Stomach (tissue), 9 donors: ENCODE data around the gene RNF39. TPM values are rescaled to one million over a fixed set of nuclear protein-coding genes. Genes with fewer than 3 reads are reported as not detected.
A peak's percentile ranks its signal among the peaks of the same experiment; 100 is the strongest.
"Not testable (repeated sequence)": the region's sequence is repeated elsewhere in the genome, so short reads cannot be mapped to it uniquely, and the experiment has no call there.

ENCODE experiments used
- DNase-seq, 2 donors: peaks; one replicate each; pipeline versions ENCODE4 v3.0.0 to v3.0.0-alpha.2; 2013 to 2019
- H3K27ac ChIP-seq, 5 donors: fragments of 200-600 bp in 4 of 5; sonication (generic) in 4 of 5; one replicate each; pipeline ENCODE4 v1.5.1; 2013 to 2019; ENCODE audit warnings: mild to moderate bottlenecking in 1 of 5, moderate library complexity in 1 of 5
- H3K27me3 ChIP-seq, 3 donors: fragments of 200-600 bp; sonication (generic); one replicate each; pipeline ENCODE4 v1.5.1; 2017 to 2019; ENCODE audit warnings: mixed run types in 1 of 3
- H3K36me3 ChIP-seq, 4 donors: fragments of 200-600 bp; sonication (generic); 1 replicate in 3 of 4; 2 replicates in 1 of 4; pipeline ENCODE4 v1.5.1; 2016 to 2019
- H3K4me1 ChIP-seq, 4 donors: fragments of 200-600 bp; sonication (generic); one replicate each; pipeline ENCODE4 v1.5.1; 2016 to 2019
- H3K4me3 ChIP-seq, 4 donors: fragments of 200-600 bp; sonication (generic) in 3 of 4; one replicate each; pipeline ENCODE4 v1.5.1; 2016 to 2019; ENCODE audit warnings: mild to moderate bottlenecking in 1 of 4
- H3K9me3 ChIP-seq, 4 donors: fragments of 200-600 bp; sonication (generic); one replicate each; pipeline ENCODE4 v1.5.1; 2016 to 2019
- EP300 ChIP-seq: sonication (generic); formaldehyde crosslinking; IDR thresholded peaks from one replicate; pipeline ENCODE4 v1.6.1; 2017; ENCODE audit warnings: antibody characterized with exemption
- POLR2A ChIP-seq, 4 donors: fragments of 450-650 bp; IDR thresholded peaks; one replicate each; pipeline ENCODE4 v1.6.1; 2016; ENCODE audit warnings: antibody characterized with exemption in 4 of 4, control low read depth in 2 of 4, mild to moderate bottlenecking in 1 of 4, moderate library complexity in 1 of 4
- POLR2AphosphoS5 ChIP-seq, 3 donors: sonication (generic); formaldehyde crosslinking; IDR thresholded peaks; one replicate each; pipeline ENCODE4 v1.6.1; 2016; ENCODE audit warnings: antibody characterized with exemption in 3 of 3
- WGBS, 5 donors: extraction: QIAGEN DNeasy Blood & Tissue Kit in 3 of 5; methylation state at CpG; one replicate each; pipeline versions ENCODE4 v1.1.5 to v1.1.7; 2013 to 2018; 5-methylcytosine and 5-hydroxymethylcytosine counted together
- intact Hi-C: fragments of 100-400 bp; cut with DNase I; formaldehyde crosslinking; loops from one replicate; pipeline ENCODE4 v1.15.1; 2023; ENCODE audit warnings: low total_unique reads
- polyA plus RNA-seq, 3 donors: library from polyadenylated mRNA; stranded (reverse); fragments of 200-250 nt; gene quantifications; one replicate each; pipeline ENCODE4 v1.2.3, GENCODE V29; 2013
- total RNA-seq, 5 donors: library from RNA; depleted of rRNA; stranded (reverse); fragments of >200 nt; gene quantifications; one replicate each; pipeline versions ENCODE4 v1.1.0 to v1.2.3, GENCODE V29; 2014 to 2016
- TF ChIP-seq, protein P1 (sequence below), 7 experiments: fragments of 450-650 bp in 4 of 7; fragments of 200-600 bp in 3 of 7; sonication (generic) in 3 of 7; IDR thresholded peaks; one replicate each; pipeline ENCODE4 v1.5.1; 2016 to 2019; ENCODE audit warnings: antibody characterized with exemption in 7 of 7, control low read depth in 2 of 7, mild to moderate bottlenecking in 1 of 7
- donor health status: healthy with polysubstance abuse.
- donor health status: Bipolar disorder and iron deficiency.
- donor health status: healthy.

Gene RNF39
- total and polyA plus RNA-seq, 8 donors = 0.18 to 13.5 (median 3.3) TPM; not detected in 2

DNA sequence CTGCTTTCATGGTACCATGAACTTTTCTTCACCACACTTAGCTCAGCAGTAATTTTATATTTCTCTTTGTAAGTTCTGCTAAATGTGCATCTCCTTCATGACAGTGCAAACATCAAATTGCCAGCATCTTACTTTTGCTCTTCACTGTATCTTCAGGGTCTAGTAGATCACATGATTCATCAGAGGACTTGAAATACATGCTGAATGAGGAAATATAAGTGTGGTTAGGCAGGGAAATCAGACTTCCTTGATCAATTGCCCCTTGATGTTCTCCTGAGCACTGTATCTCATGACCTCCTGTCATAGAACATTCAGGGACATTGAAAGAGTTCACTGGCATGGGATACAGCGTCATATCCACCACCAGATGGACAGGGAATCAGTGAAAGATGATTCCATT is 39.8 kb downstream of the RNF39 start:
- H3K4me3 ChIP-seq = no peak overlapping the region
- no peak for DNase-seq
- no peaks in the 10 kb centered on the region for H3K9me3 ChIP-seq
- no peaks in the 10 kb centered on the region for H3K27me3 ChIP-seq
- 83 to 100% (median 93%) methylated on average over 1 of the region's 1 CpG for WGBS, 5 donors
- no peak overlapping the region for H3K27ac ChIP-seq
- H3K36me3 ChIP-seq = peaks cover 0 to 9% (median 3%) of the 10 kb centered on the region in 4 donors
- intact Hi-C loops = no loop called here
- no peaks in the 10 kb centered on the region for H3K4me1 ChIP-seq
- TF ChIP-seq, protein P1, sequence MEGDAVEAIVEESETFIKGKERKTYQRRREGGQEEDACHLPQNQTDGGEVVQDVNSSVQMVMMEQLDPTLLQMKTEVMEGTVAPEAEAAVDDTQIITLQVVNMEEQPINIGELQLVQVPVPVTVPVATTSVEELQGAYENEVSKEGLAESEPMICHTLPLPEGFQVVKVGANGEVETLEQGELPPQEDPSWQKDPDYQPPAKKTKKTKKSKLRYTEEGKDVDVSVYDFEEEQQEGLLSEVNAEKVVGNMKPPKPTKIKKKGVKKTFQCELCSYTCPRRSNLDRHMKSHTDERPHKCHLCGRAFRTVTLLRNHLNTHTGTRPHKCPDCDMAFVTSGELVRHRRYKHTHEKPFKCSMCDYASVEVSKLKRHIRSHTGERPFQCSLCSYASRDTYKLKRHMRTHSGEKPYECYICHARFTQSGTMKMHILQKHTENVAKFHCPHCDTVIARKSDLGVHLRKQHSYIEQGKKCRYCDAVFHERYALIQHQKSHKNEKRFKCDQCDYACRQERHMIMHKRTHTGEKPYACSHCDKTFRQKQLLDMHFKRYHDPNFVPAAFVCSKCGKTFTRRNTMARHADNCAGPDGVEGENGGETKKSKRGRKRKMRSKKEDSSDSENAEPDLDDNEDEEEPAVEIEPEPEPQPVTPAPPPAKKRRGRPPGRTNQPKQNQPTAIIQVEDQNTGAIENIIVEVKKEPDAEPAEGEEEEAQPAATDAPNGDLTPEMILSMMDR (IDR thresholded peaks at IDR 0.05) = no peak
- TF ChIP-seq POLR2AphosphoS5 (IDR thresholded peaks at IDR 0.05) (no peak), POLR2A (IDR thresholded peaks at IDR 0.05) (no peak), EP300 (no peak)

DNA sequence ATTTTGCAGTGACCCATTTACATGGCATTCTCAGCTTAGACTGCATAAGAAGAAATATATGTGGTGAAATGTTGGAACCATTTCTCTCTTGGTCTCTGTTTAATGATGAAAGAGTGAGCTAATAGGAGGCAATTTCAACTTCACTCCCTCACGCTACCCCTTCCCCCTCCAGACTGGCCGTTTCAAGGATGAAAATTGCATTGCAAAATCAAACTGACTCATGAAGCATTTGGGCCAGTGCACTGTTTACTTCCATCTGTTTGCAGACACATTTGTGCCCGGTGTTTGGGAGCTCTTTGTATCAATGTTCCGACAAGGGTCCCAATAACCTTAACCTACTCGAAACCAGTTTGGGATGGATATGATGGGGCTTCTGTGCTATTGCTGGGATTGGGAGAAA is 42.1 kb downstream of the RNF39 start:
- H3K27ac ChIP-seq, H3K27me3 ChIP-seq, DNase-seq, H3K36me3 ChIP-seq, H3K9me3 ChIP-seq, H3K4me3 ChIP-seq, intact Hi-C loops, H3K4me1 ChIP-seq: not testable (repeated sequence)
- WGBS, 5 donors = 69 to 89% (median 70%) methylated on average over 5 of the region's 5 CpGs

DNA sequence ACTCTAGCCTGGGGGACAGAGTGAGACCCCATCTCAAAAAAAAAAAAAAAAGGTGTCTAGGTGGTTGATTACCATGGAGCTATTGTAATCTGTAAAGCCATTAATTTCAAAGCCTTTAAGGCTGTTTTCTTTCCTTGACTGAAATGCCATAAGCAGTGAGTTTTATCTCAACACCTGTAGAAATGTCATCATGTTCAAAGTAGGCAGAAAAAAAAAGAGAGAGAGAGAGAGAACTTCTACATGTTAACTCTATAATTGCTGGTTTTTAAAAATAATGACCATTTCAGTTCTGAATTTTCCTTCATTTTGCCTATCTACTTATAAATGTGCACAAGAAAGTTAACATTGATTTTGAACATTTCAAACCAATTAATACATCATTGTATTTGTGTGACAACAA is 44.2 kb downstream of the RNF39 start:
- Histone ChIP-seq H3K27ac (no peak overlapping the region), H3K4me3 (no peak overlapping the region), H3K27me3 (no peaks in the 10 kb centered on the region), H3K4me1 (no peaks in the 10 kb centered on the region), H3K36me3 (peaks cover 0 to 9% (median 3%) of the 10 kb centered on the region in 4 donors), H3K9me3 (no peaks in the 10 kb centered on the region)
- intact Hi-C loops = no loop called here
- TF ChIP-seq, protein P1 (IDR thresholded peaks at IDR 0.05) = no peak
- TF ChIP-seq POLR2A (IDR thresholded peaks at IDR 0.05) (no peak), POLR2AphosphoS5 (IDR thresholded peaks at IDR 0.05) (no peak), EP300 (no peak)
- no peak for DNase-seq

- Histone ChIP-seq H3K4me3 (no peak overlapping the region), H3K27ac (no peak overlapping the region), H3K36me3 (peaks cover 0 to 4% (median 1%) of the 10 kb centered on the region in 4 donors), H3K4me1 (no peaks in the 10 kb centered on the region), H3K9me3 (no peaks in the 10 kb centered on the region), H3K27me3 (no peaks in the 10 kb centered on the region)
- TF ChIP-seq POLR2A (IDR thresholded peaks at IDR 0.05) = no peak
- no peak for TF ChIP-seq EP300
- TF ChIP-seq, protein P1 (IDR thresholded peaks at IDR 0.05) = no peak
- no peak for TF ChIP-seq POLR2AphosphoS5 (IDR thresholded peaks at IDR 0.05)
- WGBS, 5 donors = 80 to 94% (median 93%) methylated on average over 1 of the region's 1 CpG
- intact Hi-C loops = no loop called here
- DNase-seq = no peak
These were observed 46.0 kb downstream of the RNF39 start for GRCh38 chr6:30029588-30029987.

GRCh38 chr6:30025186-30025585 is 50.4 kb downstream of the RNF39 start:
- WGBS, 5 donors = 31 to 78% (median 69%) methylated on average over 1 of the region's 1 CpG
- intact Hi-C loops = no loop called here
- DNase-seq = peak in 1 of 2 donors; percentile 14
- Histone ChIP-seq H3K27me3 (no peaks in the 10 kb centered on the region), H3K27ac (no peak overlapping the region), H3K4me1 (no peaks in the 10 kb centered on the region), H3K36me3 (peaks cover 0 to 15% (median 6%) of the 10 kb centered on the region in 4 donors), H3K9me3 (no peaks in the 10 kb centered on the region), H3K4me3 (no peak overlapping the region)
- no peak for TF ChIP-seq EP300
- no peak for TF ChIP-seq POLR2A (IDR thresholded peaks at IDR 0.05)
- TF ChIP-seq, protein P1 (IDR thresholded peaks at IDR 0.05) = no peak
- no peak for TF ChIP-seq POLR2AphosphoS5 (IDR thresholded peaks at IDR 0.05)

DNA sequence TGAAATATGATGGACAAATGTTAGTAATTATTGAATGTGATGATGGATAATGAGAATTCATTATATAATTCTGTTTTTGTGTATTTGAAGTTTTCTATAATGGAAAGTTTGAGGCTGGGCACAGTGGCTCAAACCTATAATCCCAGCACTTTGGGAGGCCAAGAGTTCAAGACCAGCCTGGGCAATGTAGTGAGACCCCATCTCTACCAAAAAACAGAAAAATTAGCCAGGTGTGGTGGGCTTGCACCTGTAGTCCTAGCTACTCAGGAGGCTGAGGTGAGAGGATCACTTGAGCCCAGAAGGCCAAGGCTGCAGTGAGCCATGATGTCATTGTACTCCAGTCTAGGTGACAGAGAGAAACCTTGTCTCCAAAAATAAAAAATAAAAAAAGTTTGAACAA is 52.9 kb downstream of the RNF39 start:
- not testable (repeated sequence) for H3K27ac ChIP-seq

More for the DNA sequence above, 52.9 kb downstream of the RNF39 start:
- H3K4me1 ChIP-seq, H3K27me3 ChIP-seq, intact Hi-C loops, DNase-seq, H3K9me3 ChIP-seq, H3K4me3 ChIP-seq: not testable (repeated sequence)
- peaks cover 0 to 34% (median 11%) of the 10 kb centered on the region in 4 donors for H3K36me3 ChIP-seq
